Prostate gland (tissue), 2 donors: Measurements from ENCODE around the gene KNCN. TPM values are rescaled to one million over a fixed set of nuclear protein-coding genes. Genes with fewer than 3 reads are reported as not detected.

Source experiments
- DNase-seq: peaks from one replicate; pipeline ENCODE4 v3.0.0-alpha.2; 2019; ENCODE audit warnings: low spot score
- H3K27ac ChIP-seq, 2 donors: fragments of 200-600 bp; sonication (generic); 2 replicates each; pipeline ENCODE4 v1.5.1; 2017 to 2019
- H3K27me3 ChIP-seq: fragments of 200-600 bp; sonication (generic); replicated peaks from 2 replicates; pipeline ENCODE4 v1.5.1; 2019; ENCODE audit not compliant: insufficient read depth
- H3K36me3 ChIP-seq, 2 donors: fragments of 200-600 bp; sonication (generic); 1 replicate in 1 of 2; 2 replicates in 1 of 2; pipeline versions ENCODE4 v1.5.1 to v1.8.1; 2017 to 2019
- H3K4me1 ChIP-seq: fragments of 200-600 bp; sonication (generic); replicated peaks from 2 replicates; pipeline ENCODE4 v1.5.1; 2019
- H3K4me3 ChIP-seq, 2 donors: fragments of 200-600 bp; sonication (generic); 2 replicates each; pipeline ENCODE4 v1.5.1; 2017 to 2019
- H3K9me3 ChIP-seq: fragments of 200-600 bp; sonication (generic); 2 replicates; pipeline ENCODE4 v1.5.1; 2017
- POLR2A ChIP-seq: fragments of 450-650 bp; IDR thresholded peaks from one replicate; pipeline ENCODE4 v1.6.1; 2016; ENCODE audit warnings: antibody characterized with exemption, mild to moderate bottlenecking
- POLR2AphosphoS5 ChIP-seq: sonication (generic); formaldehyde crosslinking; IDR thresholded peaks from one replicate; pipeline ENCODE4 v1.6.1; 2017; ENCODE audit warnings: antibody characterized with exemption
- WGBS: methylation state at CpG from one replicate; pipeline ENCODE4 v1.1.5; 2018; 5-methylcytosine and 5-hydroxymethylcytosine counted together
- intact Hi-C: fragments of 100-400 bp; cut with DNase I; formaldehyde crosslinking; loops from one replicate; pipeline ENCODE4 v1.14.2; 2022
- total RNA-seq, 2 donors: library from RNA; depleted of rRNA; stranded (reverse); fragments of >200 nt; gene quantifications; one replicate each; pipeline ENCODE4 v1.1.0, GENCODE V29; 2016
- TF ChIP-seq, protein P1 (sequence below), 4 experiments: fragments of 200-600 bp in 2 of 4; fragments of 450-650 bp in 2 of 4; sonication (generic) in 2 of 4; IDR thresholded peaks; 1 replicate in 3 of 4; 2 replicates in 1 of 4; pipeline ENCODE4 v1.5.1; 2016 to 2019; ENCODE audit warnings: antibody characterized with exemption in 4 of 4, mild to moderate bottlenecking in 2 of 4, moderate library complexity in 2 of 4

KNCN gene
- total RNA-seq, 2 donors from 2014 or later, result not detected

DNA sequence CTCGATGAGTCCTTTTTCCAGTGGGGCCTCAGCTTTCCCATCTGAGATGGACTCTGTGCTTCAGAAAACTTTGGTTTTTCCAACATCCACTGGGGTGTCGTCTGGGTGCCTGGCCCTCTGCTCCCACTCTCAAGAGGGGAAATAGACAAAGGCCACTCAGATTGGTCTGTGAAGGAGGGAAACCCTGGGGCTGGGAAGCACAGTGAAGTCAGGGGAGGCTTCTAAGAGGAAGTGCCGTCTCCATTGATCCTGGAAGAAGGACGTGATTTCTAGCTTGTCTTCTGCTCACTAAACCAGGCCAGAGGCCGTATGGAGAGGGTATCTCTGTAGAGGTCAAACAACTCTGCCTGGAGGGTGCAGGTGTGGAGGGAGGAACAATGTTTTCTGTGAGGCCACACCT lies 5.2 kb downstream of the KNCN start:
- TF ChIP-seq POLR2A, result no peak
- TF ChIP-seq, protein P1, sequence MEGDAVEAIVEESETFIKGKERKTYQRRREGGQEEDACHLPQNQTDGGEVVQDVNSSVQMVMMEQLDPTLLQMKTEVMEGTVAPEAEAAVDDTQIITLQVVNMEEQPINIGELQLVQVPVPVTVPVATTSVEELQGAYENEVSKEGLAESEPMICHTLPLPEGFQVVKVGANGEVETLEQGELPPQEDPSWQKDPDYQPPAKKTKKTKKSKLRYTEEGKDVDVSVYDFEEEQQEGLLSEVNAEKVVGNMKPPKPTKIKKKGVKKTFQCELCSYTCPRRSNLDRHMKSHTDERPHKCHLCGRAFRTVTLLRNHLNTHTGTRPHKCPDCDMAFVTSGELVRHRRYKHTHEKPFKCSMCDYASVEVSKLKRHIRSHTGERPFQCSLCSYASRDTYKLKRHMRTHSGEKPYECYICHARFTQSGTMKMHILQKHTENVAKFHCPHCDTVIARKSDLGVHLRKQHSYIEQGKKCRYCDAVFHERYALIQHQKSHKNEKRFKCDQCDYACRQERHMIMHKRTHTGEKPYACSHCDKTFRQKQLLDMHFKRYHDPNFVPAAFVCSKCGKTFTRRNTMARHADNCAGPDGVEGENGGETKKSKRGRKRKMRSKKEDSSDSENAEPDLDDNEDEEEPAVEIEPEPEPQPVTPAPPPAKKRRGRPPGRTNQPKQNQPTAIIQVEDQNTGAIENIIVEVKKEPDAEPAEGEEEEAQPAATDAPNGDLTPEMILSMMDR (IDR thresholded peaks at IDR 0.05), result no peak
- TF ChIP-seq POLR2AphosphoS5, result no peak
- H3K36me3 ChIP-seq, result no peaks in the 10 kb centered on the region
- intact Hi-C loops, result no loop called here
- whole genome bisulfite sequencing, result 66% methylated on average over 5 of the region's 5 CpGs
- peaks cover 3% of the 10 kb centered on the region for H3K27me3 ChIP-seq
- no peak overlapping the region for H3K4me3 ChIP-seq
- H3K4me1 ChIP-seq, result no peaks in the 10 kb centered on the region
- H3K9me3 ChIP-seq, result no peaks in the 10 kb centered on the region
- DNase-seq, result no peak
- no peak overlapping the region for H3K27ac ChIP-seq

DNA sequence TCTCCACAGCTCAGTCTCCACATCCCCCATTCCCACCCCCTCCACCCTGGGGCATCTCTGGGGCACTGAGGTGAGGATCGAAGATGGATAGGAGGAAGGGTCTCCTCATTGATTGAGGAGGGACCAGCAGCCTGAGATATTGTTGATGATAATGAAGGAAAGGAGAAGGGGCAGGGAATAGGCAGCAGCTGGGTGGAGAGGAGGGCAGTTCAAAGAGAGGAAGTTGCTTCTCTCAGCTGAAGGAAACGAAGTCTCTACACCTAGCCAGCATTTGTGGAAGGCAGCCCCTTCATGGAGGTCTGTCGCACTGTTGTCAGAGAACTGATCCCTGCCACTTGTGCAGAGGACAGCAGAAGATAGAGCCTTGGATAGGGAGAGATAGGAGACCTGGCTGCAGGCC lies 5.7 kb downstream of the KNCN start:
- H3K36me3 ChIP-seq, result no peaks in the 10 kb centered on the region
- H3K4me1 ChIP-seq, result no peaks in the 10 kb centered on the region
- H3K9me3 ChIP-seq, result no peaks in the 10 kb centered on the region
- no peak for DNase-seq
- no peak overlapping the region for H3K4me3 ChIP-seq
- WGBS, result 74% methylated on average over 3 of the region's 3 CpGs
- intact Hi-C loops, result no loop called here
- no peak overlapping the region for H3K27ac ChIP-seq
- TF ChIP-seq, protein P1 (IDR thresholded peaks at IDR 0.05), result no peak
- TF ChIP-seq POLR2AphosphoS5, result no peak
- no peak for TF ChIP-seq POLR2A
- peaks cover 3% of the 10 kb centered on the region for H3K27me3 ChIP-seq

DNA sequence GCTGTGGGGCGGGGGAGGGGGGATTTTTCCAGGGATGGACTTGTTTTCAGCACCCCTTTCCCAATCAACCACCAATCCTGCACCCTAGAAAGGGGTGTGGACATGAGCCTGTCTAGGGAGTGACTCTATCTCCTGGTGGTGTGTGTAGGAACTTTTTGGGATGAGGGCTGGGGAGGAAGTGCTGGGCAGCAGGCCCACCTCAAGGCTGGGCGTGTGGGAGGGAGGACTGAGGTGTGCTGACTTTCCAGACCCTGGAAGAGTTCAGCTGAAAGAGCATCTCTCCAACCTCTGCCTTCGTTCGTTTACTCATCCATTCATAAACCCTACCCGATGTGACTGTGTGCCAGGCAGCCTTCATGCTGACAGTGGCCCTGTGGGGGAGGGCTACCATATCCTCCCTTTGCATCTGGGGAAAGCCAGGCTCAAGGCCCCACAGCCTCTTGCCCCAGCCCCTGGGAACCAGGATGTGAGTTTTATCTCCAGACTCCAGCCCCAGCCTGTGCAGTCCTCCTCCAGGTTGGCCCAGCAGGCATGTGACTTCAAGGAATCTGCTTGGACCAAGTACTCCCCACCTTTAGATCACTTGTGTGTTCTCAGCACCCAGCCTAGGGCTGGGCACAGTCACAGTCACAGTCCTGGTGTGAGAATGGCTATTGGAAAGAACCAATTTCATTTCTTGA lies 6.7 kb downstream of the KNCN start:
- intact Hi-C loops, result no loop called here
- no peak for TF ChIP-seq POLR2AphosphoS5
- no peak for TF ChIP-seq POLR2A
- TF ChIP-seq, protein P1 (IDR thresholded peaks at IDR 0.05), result no peak
- H3K36me3 ChIP-seq, result no peaks in the 10 kb centered on the region
- 54% methylated on average over 5 of the region's 5 CpGs for WGBS
- H3K4me3 ChIP-seq, result no peak overlapping the region
- no peaks in the 10 kb centered on the region for H3K9me3 ChIP-seq
- no peaks in the 10 kb centered on the region for H3K4me1 ChIP-seq
- no peak for DNase-seq
- H3K27ac ChIP-seq, result no peak overlapping the region
- H3K27me3 ChIP-seq, result peaks cover 3% of the 10 kb centered on the region

DNA sequence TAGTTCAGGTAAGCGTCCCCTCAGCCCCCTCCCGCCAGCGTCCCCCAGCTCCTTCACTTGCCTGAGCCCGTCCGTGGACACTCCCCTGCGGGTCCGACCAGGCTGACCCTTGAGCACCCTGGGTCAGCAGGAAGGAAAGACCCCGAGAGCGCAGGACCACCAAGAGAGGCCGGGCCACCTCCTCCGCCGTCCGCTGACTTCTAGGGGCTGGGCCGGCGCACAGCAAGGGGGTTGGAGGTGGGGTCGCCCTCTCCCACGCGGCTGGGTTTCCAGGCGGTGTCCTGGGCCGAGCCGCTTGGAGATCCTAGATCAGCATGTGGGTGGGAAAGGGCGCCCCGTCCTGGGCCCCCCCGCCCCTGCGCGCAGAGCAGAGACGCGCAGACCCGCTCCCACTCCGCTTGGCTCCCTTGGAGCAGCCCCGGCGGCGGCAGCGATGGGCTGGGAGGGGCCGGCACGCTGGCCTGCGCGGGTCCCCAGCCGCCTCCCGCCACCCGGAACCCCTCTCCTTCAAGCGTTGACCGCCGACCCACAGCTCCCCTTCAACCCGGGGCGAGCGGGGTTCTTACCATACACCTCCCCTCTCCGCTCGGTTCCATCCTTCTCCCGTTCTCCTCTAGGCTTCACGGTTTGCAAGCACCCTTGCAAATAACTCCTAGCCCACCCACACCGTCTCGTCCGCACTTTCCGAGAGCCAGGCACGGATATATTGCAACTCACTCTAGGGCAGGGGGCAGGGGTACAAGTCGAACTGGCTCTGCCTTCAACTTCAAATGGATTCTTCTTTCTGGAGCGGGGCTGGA lies 7.5 kb downstream of the KNCN start:
- Histone ChIP-seq H3K4me3 (no peak overlapping the region), H3K36me3 (no peaks in the 10 kb centered on the region), H3K9me3 (no peaks in the 10 kb centered on the region), H3K27ac (no peak overlapping the region), H3K27me3 (peaks cover 3% of the 10 kb centered on the region), H3K4me1 (no peaks in the 10 kb centered on the region)
- WGBS, result 7% methylated on average over 56 of the region's 58 CpGs
- intact Hi-C loops, result no loop called here
- no peak for DNase-seq
- TF ChIP-seq POLR2A (no peak), POLR2AphosphoS5 (no peak)
- TF ChIP-seq, protein P1 (IDR thresholded peaks at IDR 0.05), result no peak
